GM21423 (cell line): ENCODE data around the gene PCDH9.

Source experiments
- ATAC-seq: cut with Tn5 transposase; IDR thresholded peaks from one replicate; pipeline ENCODE4 v1.9.1; 2021; ENCODE audit warnings: mild to moderate bottlenecking, moderate library complexity; ENCODE audit not compliant: unreplicated experiment

Gene PCDH9

GRCh38 chr13:66859934-66860877 lies 369.9 kb downstream of the PCDH9 start:
- ATAC-seq = no peak

- no peak for ATAC-seq
These were observed 371.1 kb downstream of the PCDH9 start for GRCh38 chr13:66859078-66859477.

- ATAC-seq = no peak
These were observed 372.0 kb downstream of the PCDH9 start for GRCh38 chr13:66858163-66858562.

- ATAC-seq = no peak
These were observed 375.0 kb downstream of the PCDH9 start for GRCh38 chr13:66855131-66855530.

GRCh38 chr13:66853564-66853963 lies 376.6 kb downstream of the PCDH9 start:
- no peak for ATAC-seq

GRCh38 chr13:66849706-66850105 lies 380.4 kb downstream of the PCDH9 start:
- no peak for ATAC-seq

GRCh38 chr13:66847541-66847940 lies 382.6 kb downstream of the PCDH9 start:
- ATAC-seq = no peak

- ATAC-seq = no peak
These were observed 384.7 kb downstream of the PCDH9 start for GRCh38 chr13:66845393-66845792.

- no peak for ATAC-seq
These were observed 385.2 kb downstream of the PCDH9 start for GRCh38 chr13:66844933-66845332.

- no peak for ATAC-seq
These were observed 387.4 kb downstream of the PCDH9 start for GRCh38 chr13:66842766-66843165.

GRCh38 chr13:66840621-66841020 lies 389.5 kb downstream of the PCDH9 start:
- ATAC-seq = no peak

GRCh38 chr13:66837246-66837645 lies 392.9 kb downstream of the PCDH9 start:
- no peak for ATAC-seq

GRCh38 chr13:66835040-66835628 lies 395.0 kb downstream of the PCDH9 start:
- ATAC-seq = no peak

GRCh38 chr13:66830940-66831716 lies 399.0 kb downstream of the PCDH9 start:
- peak; percentile 67 for ATAC-seq

GRCh38 chr13:66829803-66830202 lies 400.3 kb downstream of the PCDH9 start:
- ATAC-seq = no peak

GRCh38 chr13:66826398-66826797 lies 403.7 kb downstream of the PCDH9 start:
- no peak for ATAC-seq

GRCh38 chr13:66821551-66821950 lies 408.6 kb downstream of the PCDH9 start:
- no peak for ATAC-seq

- ATAC-seq = no peak
These were observed 418.7 kb downstream of the PCDH9 start for GRCh38 chr13:66811455-66811854.

GRCh38 chr13:66809485-66809884 lies 420.7 kb downstream of the PCDH9 start:
- no peak for ATAC-seq

GRCh38 chr13:66807251-66807650 lies 422.9 kb downstream of the PCDH9 start:
- no peak for ATAC-seq

GRCh38 chr13:66805657-66806056 lies 424.5 kb downstream of the PCDH9 start:
- ATAC-seq = no peak
